ENCODE results near the gene TSTD1.
"Not testable (repeated sequence)": the region's sequence is repeated elsewhere in the genome, so short reads cannot be mapped to it uniquely, and the experiment has no call there.

- TF ChIP-seq EZH2 (optimal IDR thresholded peaks at IDR 0.05; ENCODE audit: low read depth, low read length); CTCF (IDR thresholded peaks at IDR 0.05; ENCODE audit: low read length): not testable (repeated sequence)
Measured at GRCh38 chr1:161029466-161029865, 9.3 kb downstream of the TSTD1 start.

Data from MM.1S (cell line).